Skeletal muscle tissue (tissue), 4 donors: Measurements from ENCODE around the gene YTHDC2. TPM values are rescaled to one million over a fixed set of nuclear protein-coding genes. Genes with fewer than 3 reads are reported as not detected.

Experiments
- H3K27ac ChIP-seq: one replicate; pipeline ENCODE4 v1.7.0; 2013; ENCODE audit warnings: mild to moderate bottlenecking, low read depth, low read length, inconsistent platforms
- H3K27me3 ChIP-seq, 3 donors: one replicate each; pipeline ENCODE4 v1.7.0; 2013; ENCODE audit warnings: low read length in 3 of 3; ENCODE audit not compliant: control insufficient read depth in 3 of 3, insufficient read depth in 3 of 3
- H3K36me3 ChIP-seq, 3 donors: one replicate each; pipeline ENCODE4 v1.7.0; 2013; ENCODE audit warnings: low read length in 3 of 3; ENCODE audit not compliant: control insufficient read depth in 3 of 3, insufficient read depth in 3 of 3
- H3K4me1 ChIP-seq, 3 donors: one replicate each; pipeline ENCODE4 v1.7.0; 2013; ENCODE audit warnings: low read length in 3 of 3, mild to moderate bottlenecking in 3 of 3; ENCODE audit not compliant: control insufficient read depth in 3 of 3, insufficient read depth in 3 of 3
- H3K4me3 ChIP-seq, 3 donors: one replicate each; pipeline ENCODE4 v1.7.0; 2013; ENCODE audit warnings: low read length in 3 of 3
- H3K9ac ChIP-seq, 3 donors: one replicate each; pipeline ENCODE4 v1.7.0; 2013; ENCODE audit warnings: low read length in 3 of 3, mild to moderate bottlenecking in 3 of 3, moderate library complexity in 2 of 3, low read depth in 1 of 3
- H3K9me3 ChIP-seq, 3 donors: one replicate each; pipeline ENCODE4 v1.7.0; 2013; ENCODE audit warnings: low read length in 3 of 3; ENCODE audit not compliant: control insufficient read depth in 3 of 3
- total RNA-seq: library from RNA; depleted of rRNA; stranded (reverse); fragments of >200 nt; gene quantifications from one replicate; pipeline ENCODE4 v1.2.3, GENCODE V29; 2014
- donor health status: Osteomylitis.

Gene YTHDC2
- total RNA-seq, 1 donor from 2014 or later: 30.3 TPM

GRCh38 chr5:113514289-113514635 is 768 bp downstream of the YTHDC2 start:
- Histone ChIP-seq H3K4me3 (peak overlapping the region; percentile 87 to 95 (median 90)), H3K9me3 (no peaks in the 10 kb centered on the region), H3K27me3 (no peaks in the 10 kb centered on the region), H3K4me1 (peaks cover 2 to 13% (median 5%) of the 10 kb centered on the region in 3 donors), H3K27ac (peak overlapping the region; percentile 95), H3K36me3 (peaks cover 0 to 4% (median 3%) of the 10 kb centered on the region in 3 donors), H3K9ac (peak overlapping the region; percentile 92 to 98 (median 95))

- Histone ChIP-seq H3K36me3 (peaks cover 0 to 13% (median 3%) of the 10 kb centered on the region in 3 donors), H3K9ac (peak overlapping the region in 1 of 3 donors; percentile 27), H3K4me1 (peaks cover 2 to 9% (median 5%) of the 10 kb centered on the region in 3 donors), H3K9me3 (no peaks in the 10 kb centered on the region), H3K27ac (no peak overlapping the region), H3K27me3 (no peaks in the 10 kb centered on the region), H3K4me3 (no peak overlapping the region)
Observed at GRCh38 chr5:113518884-113519283, 5.4 kb downstream of the YTHDC2 start.

- no peaks in the 10 kb centered on the region for H3K27me3 ChIP-seq
- H3K36me3 ChIP-seq: peaks cover 0 to 13% (median 3%) of the 10 kb centered on the region in 3 donors
- H3K4me3 ChIP-seq: no peak overlapping the region
- peaks cover 1 to 6% (median 2%) of the 10 kb centered on the region in 3 donors for H3K4me1 ChIP-seq
- no peak overlapping the region for H3K9ac ChIP-seq
- no peak overlapping the region for H3K27ac ChIP-seq
- no peaks in the 10 kb centered on the region for H3K9me3 ChIP-seq
Observed at GRCh38 chr5:113519412-113519811, 5.9 kb downstream of the YTHDC2 start.

GRCh38 chr5:113520429-113520828 is 6.9 kb downstream of the YTHDC2 start:
- H3K27me3 ChIP-seq: no peaks in the 10 kb centered on the region
- H3K36me3 ChIP-seq: peaks cover 0 to 13% (median 2%) of the 10 kb centered on the region in 3 donors
- peaks cover 0 to 2% (median 0%) of the 10 kb centered on the region in 3 donors for H3K4me1 ChIP-seq
- H3K4me3 ChIP-seq: no peak overlapping the region
- no peaks in the 10 kb centered on the region for H3K9me3 ChIP-seq
- H3K9ac ChIP-seq: no peak overlapping the region
- H3K27ac ChIP-seq: no peak overlapping the region

- Histone ChIP-seq H3K4me3 (no peak overlapping the region), H3K36me3 (peaks cover 0 to 10% (median 0%) of the 10 kb centered on the region in 3 donors), H3K9ac (no peak overlapping the region), H3K27me3 (no peaks in the 10 kb centered on the region), H3K9me3 (no peaks in the 10 kb centered on the region), H3K4me1 (peaks cover 0 to 2% (median 0%) of the 10 kb centered on the region in 3 donors), H3K27ac (no peak overlapping the region)
Observed at GRCh38 chr5:113520899-113521298, 7.4 kb downstream of the YTHDC2 start.

- peaks cover 0 to 10% (median 0%) of the 10 kb centered on the region in 3 donors for H3K36me3 ChIP-seq
- H3K27ac ChIP-seq: no peak overlapping the region
- H3K27me3 ChIP-seq: no peaks in the 10 kb centered on the region
- no peaks in the 10 kb centered on the region for H3K9me3 ChIP-seq
- peaks cover 0 to 2% (median 0%) of the 10 kb centered on the region in 3 donors for H3K4me1 ChIP-seq
- no peak overlapping the region for H3K9ac ChIP-seq
- no peak overlapping the region for H3K4me3 ChIP-seq
Observed at GRCh38 chr5:113523168-113523567, 9.7 kb downstream of the YTHDC2 start.

GRCh38 chr5:113524927-113525326 is 11.4 kb downstream of the YTHDC2 start:
- no peak overlapping the region for H3K4me3 ChIP-seq
- H3K36me3 ChIP-seq: peaks cover 0 to 7% (median 0%) of the 10 kb centered on the region in 3 donors
- no peak overlapping the region for H3K9ac ChIP-seq
- no peak overlapping the region for H3K27ac ChIP-seq
- H3K4me1 ChIP-seq: peaks cover 0 to 2% (median 0%) of the 10 kb centered on the region in 3 donors
- H3K27me3 ChIP-seq: no peaks in the 10 kb centered on the region
- no peaks in the 10 kb centered on the region for H3K9me3 ChIP-seq

- Histone ChIP-seq H3K9me3 (peaks cover 0 to 2% (median 0%) of the 10 kb centered on the region in 3 donors), H3K27me3 (no peaks in the 10 kb centered on the region), H3K4me3 (no peak overlapping the region), H3K9ac (no peak overlapping the region), H3K4me1 (peaks cover 0 to 2% (median 0%) of the 10 kb centered on the region in 3 donors), H3K27ac (no peak overlapping the region), H3K36me3 (peaks cover 0 to 6% (median 0%) of the 10 kb centered on the region in 3 donors)
Observed at GRCh38 chr5:113526421-113526820, 12.9 kb downstream of the YTHDC2 start.

- H3K9me3 ChIP-seq: peaks cover 0 to 2% (median 0%) of the 10 kb centered on the region in 3 donors
Observed at GRCh38 chr5:113527746-113528145, 14.3 kb downstream of the YTHDC2 start.

GRCh38 chr5:113531481-113532159 is 18.1 kb downstream of the YTHDC2 start:
- Histone ChIP-seq H3K4me3 (no peak overlapping the region), H3K9ac (no peak overlapping the region), H3K27ac (no peak overlapping the region), H3K36me3 (peaks cover 0 to 18% (median 13%) of the 10 kb centered on the region in 3 donors), H3K9me3 (peaks cover 0 to 2% (median 0%) of the 10 kb centered on the region in 3 donors), H3K4me1 (no peaks in the 10 kb centered on the region), H3K27me3 (no peaks in the 10 kb centered on the region)

More at GRCh38 chr5:113527746-113528145, 14.3 kb downstream of the YTHDC2 start:
- Histone ChIP-seq H3K4me1 (peaks cover 0 to 2% (median 0%) of the 10 kb centered on the region in 3 donors), H3K36me3 (peaks cover 0 to 7% (median 1%) of the 10 kb centered on the region in 3 donors), H3K4me3 (no peak overlapping the region), H3K27me3 (no peaks in the 10 kb centered on the region), H3K9ac (no peak overlapping the region), H3K27ac (no peak overlapping the region)
